ENCODE measurements around the gene ARL8A.
"Not testable (repeated sequence)": the region's sequence is repeated elsewhere in the genome, so short reads cannot be mapped to it uniquely, and the experiment has no call there.

The ARL8A gene

GRCh38 chr1:202182040-202182877 lies 37.7 kb upstream of the ARL8A start:
- H3K4me1 Mint-ChIP-seq (ENCODE audit: low read depth) = peaks cover 10% of the 10 kb centered on the region
- no peak overlapping the region for H3K4me3 Mint-ChIP-seq
- no peaks in the 10 kb centered on the region for H3K36me3 Mint-ChIP-seq (ENCODE audit: low read depth)
- H3K27me3 Mint-ChIP-seq (ENCODE audit: low read depth) = no peaks in the 10 kb centered on the region
- no peak for DNase-seq (ENCODE audit: low spot score)
- H3K27ac Mint-ChIP-seq = no peak overlapping the region
- no peaks in the 10 kb centered on the region for H3K9me3 Mint-ChIP-seq

DNA sequence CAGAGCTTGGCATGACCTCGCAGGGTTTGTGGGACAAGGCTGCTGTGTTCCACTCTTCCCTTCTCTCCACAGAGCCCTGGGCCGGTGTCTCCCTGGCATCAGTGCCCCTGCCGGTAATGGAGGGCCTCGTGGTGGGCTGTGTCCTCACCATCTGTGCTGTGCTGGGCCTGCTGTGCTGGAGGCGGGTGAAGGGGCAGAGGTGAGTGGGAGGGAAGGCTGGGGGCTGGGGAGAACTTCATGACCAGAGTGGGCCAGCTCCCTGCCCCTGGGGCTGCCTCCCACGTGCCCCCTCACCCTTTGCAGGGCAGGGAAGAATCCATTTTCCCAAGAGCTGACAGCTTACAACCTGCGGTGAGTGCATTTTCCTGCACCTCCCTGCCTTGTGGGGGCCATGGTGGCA lies 37.0 kb upstream of the ARL8A start:
- H3K27me3 Mint-ChIP-seq (ENCODE audit: low read depth) = no peaks in the 10 kb centered on the region

DNA sequence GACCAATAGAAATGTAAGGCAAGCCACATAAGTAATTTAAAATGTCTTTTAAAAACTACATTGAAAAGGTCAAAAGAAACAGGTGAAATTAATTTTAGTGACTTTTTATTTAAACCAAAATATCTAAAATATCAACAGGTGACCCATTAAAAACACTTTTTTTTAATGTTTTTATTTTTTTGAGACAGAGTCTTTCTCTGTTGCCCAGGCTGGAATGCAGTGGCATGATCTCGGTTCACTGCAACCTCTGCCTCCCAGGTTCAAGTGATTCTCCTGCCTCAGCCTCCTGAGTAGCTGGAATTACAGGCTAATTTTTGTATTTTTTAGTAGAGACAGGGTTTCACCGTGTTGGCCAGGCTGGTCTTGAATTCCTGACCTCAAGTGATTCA lies 36.2 kb upstream of the ARL8A start:
- DNase-seq (ENCODE audit: low spot score); H3K9me3 Mint-ChIP-seq; H3K27me3 Mint-ChIP-seq (ENCODE audit: low read depth); H3K27ac Mint-ChIP-seq; H3K36me3 Mint-ChIP-seq (ENCODE audit: low read depth); H3K4me3 Mint-ChIP-seq: not testable (repeated sequence)
- H3K4me1 Mint-ChIP-seq (ENCODE audit: low read depth) = peaks cover 10% of the 10 kb centered on the region

More for the DNA sequence above, 37.0 kb upstream of the ARL8A start:
- Mint-ChIP-seq H3K9me3 (no peaks in the 10 kb centered on the region), H3K4me1 (ENCODE audit: low read depth) (peaks cover 10% of the 10 kb centered on the region), H3K4me3 (no peak overlapping the region), H3K27ac (no peak overlapping the region), H3K36me3 (ENCODE audit: low read depth) (no peaks in the 10 kb centered on the region)
- no peak for DNase-seq (ENCODE audit: low spot score)

DNA sequence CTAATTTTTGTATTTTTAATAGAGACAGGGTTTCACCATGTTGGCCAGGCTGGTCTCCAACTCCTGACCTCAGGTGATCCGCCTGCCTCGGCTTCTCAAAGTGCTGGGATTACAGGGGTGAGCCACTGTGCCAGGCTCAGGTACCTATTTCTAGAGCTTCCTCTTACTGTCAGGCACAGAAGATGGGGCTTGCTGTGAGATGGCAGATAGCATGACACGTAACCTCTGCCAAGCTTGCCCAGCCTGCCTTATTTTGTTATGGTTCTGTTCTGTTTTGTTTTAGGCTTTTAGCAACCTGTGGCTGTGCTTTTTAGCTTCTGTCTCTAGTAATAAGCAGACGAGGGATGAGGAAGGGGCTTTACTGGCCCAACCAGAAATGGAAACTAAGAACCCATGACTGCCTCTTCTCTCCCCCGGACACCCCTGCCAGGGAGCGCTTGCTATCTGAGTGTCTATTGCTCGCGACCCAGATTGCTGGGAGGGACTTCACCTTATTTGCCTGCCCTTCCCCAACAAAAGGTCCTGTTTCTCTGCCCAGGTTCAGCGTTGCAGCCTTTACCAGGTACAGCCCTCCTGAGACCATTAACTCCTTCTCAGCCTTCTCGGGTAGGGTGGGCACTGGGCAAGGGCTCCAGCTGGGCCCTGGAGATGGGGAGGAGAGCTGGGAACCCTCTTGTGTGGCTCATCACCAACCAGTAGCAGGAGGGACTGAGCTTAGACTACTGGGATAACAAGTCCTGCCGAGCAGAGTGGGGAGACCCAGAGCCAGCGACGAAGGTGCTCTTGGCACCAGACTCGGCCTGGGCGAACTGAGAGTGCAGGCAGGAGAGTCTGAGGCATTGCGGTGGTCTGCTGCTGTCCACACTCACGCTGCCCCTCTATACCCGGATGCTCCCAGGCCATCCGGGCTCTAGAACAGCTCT lies 35.6 kb upstream of the ARL8A start:
- Mint-ChIP-seq H3K4me3 (no peak overlapping the region), H3K9me3 (no peaks in the 10 kb centered on the region), H3K27ac (no peak overlapping the region), H3K4me1 (ENCODE audit: low read depth) (peaks cover 10% of the 10 kb centered on the region), H3K27me3 (ENCODE audit: low read depth) (no peaks in the 10 kb centered on the region), H3K36me3 (ENCODE audit: low read depth) (no peaks in the 10 kb centered on the region)
- no peak for DNase-seq (ENCODE audit: low spot score)

DNA sequence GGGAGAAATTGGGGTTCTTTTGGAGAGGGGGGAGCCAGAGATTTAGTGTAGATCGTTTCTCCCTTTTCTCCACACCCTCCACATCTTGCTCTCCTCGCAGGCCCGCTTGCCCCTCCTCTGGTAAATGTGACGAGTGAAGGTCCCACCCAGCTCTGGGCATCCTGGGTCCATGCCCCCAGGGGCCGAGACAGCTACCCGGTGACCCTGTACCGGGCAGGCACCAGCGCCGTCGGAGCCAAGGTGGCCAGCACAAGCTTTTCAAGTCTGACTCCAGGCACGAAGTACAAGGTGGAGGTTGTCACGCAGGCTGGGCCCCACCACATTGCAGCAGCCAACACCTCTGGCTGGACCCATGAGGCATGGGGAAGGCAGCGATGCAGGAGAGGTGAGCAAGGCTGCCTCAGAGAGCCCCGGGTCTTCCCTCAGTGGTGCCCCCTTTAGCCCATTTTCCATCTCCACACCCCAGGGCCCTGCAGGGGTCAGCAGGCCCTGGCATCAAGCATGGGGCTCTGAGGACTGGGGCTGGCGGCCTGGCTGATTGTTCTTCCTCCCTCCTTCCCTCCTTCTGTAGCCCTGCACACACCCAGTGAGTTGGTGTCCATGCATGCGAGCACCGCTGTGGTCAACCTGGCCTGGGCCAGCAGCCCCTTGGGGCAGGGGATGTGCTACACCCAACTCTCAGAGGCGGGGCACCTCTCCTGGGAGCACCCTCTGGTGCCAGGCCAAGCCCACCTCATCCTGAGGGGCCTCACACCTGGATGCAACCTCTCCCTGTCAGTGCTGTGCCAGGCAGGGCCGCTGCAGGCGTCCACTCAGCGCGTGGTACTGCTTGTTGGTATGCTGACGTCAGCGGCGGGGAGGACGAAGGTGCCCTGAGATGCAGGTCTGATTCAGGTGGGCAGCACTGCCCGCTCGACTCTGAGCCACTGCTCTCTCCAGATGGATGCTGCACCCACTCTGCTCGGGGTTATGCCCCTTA lies 32.7 kb upstream of the ARL8A start:
- no peak overlapping the region for H3K4me3 Mint-ChIP-seq
- no peaks in the 10 kb centered on the region for H3K4me1 Mint-ChIP-seq (ENCODE audit: low read depth)
- H3K36me3 Mint-ChIP-seq (ENCODE audit: low read depth) = no peaks in the 10 kb centered on the region
- no peaks in the 10 kb centered on the region for H3K9me3 Mint-ChIP-seq
- H3K27me3 Mint-ChIP-seq (ENCODE audit: low read depth) = no peaks in the 10 kb centered on the region
- no peak for DNase-seq (ENCODE audit: low spot score)
- H3K27ac Mint-ChIP-seq = no peak overlapping the region

GRCh38 chr1:202173993-202174392 lies 29.5 kb upstream of the ARL8A start:
- Mint-ChIP-seq H3K9me3 (no peaks in the 10 kb centered on the region), H3K27ac (no peak overlapping the region), H3K4me3 (no peak overlapping the region), H3K27me3 (ENCODE audit: low read depth) (no peaks in the 10 kb centered on the region), H3K4me1 (ENCODE audit: low read depth) (peaks cover 6% of the 10 kb centered on the region), H3K36me3 (ENCODE audit: low read depth) (no peaks in the 10 kb centered on the region)
- DNase-seq (ENCODE audit: low spot score) = no peak

DNA sequence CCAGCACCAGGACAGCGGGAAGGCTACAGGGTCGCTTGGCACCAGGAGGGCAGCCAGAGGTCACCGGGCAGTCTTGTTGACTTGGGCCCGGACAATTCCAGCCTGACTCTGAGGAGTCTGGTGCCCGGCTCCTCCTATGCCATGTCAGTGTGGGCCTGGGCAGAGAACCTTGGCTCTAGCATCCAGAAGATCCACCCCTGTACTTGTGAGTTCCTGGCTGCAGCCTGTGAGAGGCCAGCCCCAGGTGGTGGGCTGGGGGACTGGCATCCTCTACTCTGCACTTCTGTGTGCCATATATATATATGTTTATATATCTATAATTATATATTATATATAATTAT lies 27.4 kb upstream of the ARL8A start:
- no peaks in the 10 kb centered on the region for H3K9me3 Mint-ChIP-seq
- peaks cover 9% of the 10 kb centered on the region for H3K4me1 Mint-ChIP-seq (ENCODE audit: low read depth)
- H3K27ac Mint-ChIP-seq = no peak overlapping the region
- no peak overlapping the region for H3K4me3 Mint-ChIP-seq
- no peaks in the 10 kb centered on the region for H3K36me3 Mint-ChIP-seq (ENCODE audit: low read depth)
- no peak for DNase-seq (ENCODE audit: low spot score)
- H3K27me3 Mint-ChIP-seq (ENCODE audit: low read depth) = no peaks in the 10 kb centered on the region

GRCh38 chr1:202171292-202172014 lies 26.9 kb upstream of the ARL8A start:
- H3K4me3 Mint-ChIP-seq = no peak overlapping the region
- no peak for DNase-seq (ENCODE audit: low spot score)
- H3K27me3 Mint-ChIP-seq (ENCODE audit: low read depth) = no peaks in the 10 kb centered on the region
- no peak overlapping the region for H3K27ac Mint-ChIP-seq
- peaks cover 13% of the 10 kb centered on the region for H3K4me1 Mint-ChIP-seq (ENCODE audit: low read depth)
- H3K36me3 Mint-ChIP-seq (ENCODE audit: low read depth) = no peaks in the 10 kb centered on the region
- no peaks in the 10 kb centered on the region for H3K9me3 Mint-ChIP-seq

- Mint-ChIP-seq H3K27me3 (ENCODE audit: low read depth) (no peaks in the 10 kb centered on the region), H3K4me3 (no peak overlapping the region), H3K4me1 (ENCODE audit: low read depth) (peaks cover 18% of the 10 kb centered on the region), H3K27ac (no peak overlapping the region), H3K9me3 (no peaks in the 10 kb centered on the region), H3K36me3 (ENCODE audit: low read depth) (no peaks in the 10 kb centered on the region)
- DNase-seq (ENCODE audit: low spot score) = no peak
These were observed 26.2 kb upstream of the ARL8A start for GRCh38 chr1:202170726-202171125.

DNA sequence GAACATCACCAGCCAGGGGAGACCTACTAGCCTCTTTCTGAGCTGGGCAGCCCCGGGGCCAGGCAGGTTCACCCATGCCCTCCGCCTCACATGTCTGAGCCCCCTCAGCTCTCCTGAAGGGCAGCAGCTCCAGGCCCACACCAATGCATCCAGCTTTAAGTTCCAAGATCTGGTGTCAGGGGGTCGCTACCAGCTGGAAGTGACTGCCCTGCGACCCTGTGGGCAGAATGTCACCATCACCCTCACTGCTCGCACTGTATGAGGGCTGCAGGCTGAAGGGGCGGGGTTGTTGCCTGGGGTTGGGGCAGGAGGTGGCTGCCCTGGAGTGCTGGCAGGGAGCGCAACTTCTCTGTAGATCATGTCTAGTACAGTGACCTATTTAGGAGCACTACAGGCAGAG lies 24.3 kb upstream of the ARL8A start:
- no peak overlapping the region for H3K27ac Mint-ChIP-seq
- no peaks in the 10 kb centered on the region for H3K9me3 Mint-ChIP-seq
- H3K4me1 Mint-ChIP-seq (ENCODE audit: low read depth) = peaks cover 29% of the 10 kb centered on the region
- H3K4me3 Mint-ChIP-seq = no peak overlapping the region
- no peak for DNase-seq (ENCODE audit: low spot score)
- H3K27me3 Mint-ChIP-seq (ENCODE audit: low read depth) = no peaks in the 10 kb centered on the region
- H3K36me3 Mint-ChIP-seq (ENCODE audit: low read depth) = no peaks in the 10 kb centered on the region

GRCh38 chr1:202167708-202168415 lies 23.3 kb upstream of the ARL8A start:
- no peak overlapping the region for H3K4me3 Mint-ChIP-seq
- no peaks in the 10 kb centered on the region for H3K36me3 Mint-ChIP-seq (ENCODE audit: low read depth)
- H3K9me3 Mint-ChIP-seq = no peaks in the 10 kb centered on the region
- no peaks in the 10 kb centered on the region for H3K27me3 Mint-ChIP-seq (ENCODE audit: low read depth)
- H3K27ac Mint-ChIP-seq = no peak overlapping the region
- DNase-seq (ENCODE audit: low spot score) = no peak
- peaks cover 39% of the 10 kb centered on the region for H3K4me1 Mint-ChIP-seq (ENCODE audit: low read depth)

GRCh38 chr1:202167054-202167453 lies 22.5 kb upstream of the ARL8A start:
- Mint-ChIP-seq H3K27ac (peak overlapping the region; percentile 63), H3K4me1 (ENCODE audit: low read depth) (peaks cover 47% of the 10 kb centered on the region), H3K4me3 (peak overlapping the region; percentile 26)
- not testable (repeated sequence) for H3K27me3 Mint-ChIP-seq (ENCODE audit: low read depth); H3K9me3 Mint-ChIP-seq; H3K36me3 Mint-ChIP-seq (ENCODE audit: low read depth); DNase-seq (ENCODE audit: low spot score)

Data from T-helper 2 cell treated with Interferon-gamma antibody and Interleukin-4, amounts not matched to agents 5 μg/mL and 100 μg/mL, for 36 hours (primary cell).